Measurements from ENCODE around the gene AQP2.
A peak's percentile ranks its signal among the peaks of the same experiment; 100 is the strongest.

The AQP2 gene

DNA sequence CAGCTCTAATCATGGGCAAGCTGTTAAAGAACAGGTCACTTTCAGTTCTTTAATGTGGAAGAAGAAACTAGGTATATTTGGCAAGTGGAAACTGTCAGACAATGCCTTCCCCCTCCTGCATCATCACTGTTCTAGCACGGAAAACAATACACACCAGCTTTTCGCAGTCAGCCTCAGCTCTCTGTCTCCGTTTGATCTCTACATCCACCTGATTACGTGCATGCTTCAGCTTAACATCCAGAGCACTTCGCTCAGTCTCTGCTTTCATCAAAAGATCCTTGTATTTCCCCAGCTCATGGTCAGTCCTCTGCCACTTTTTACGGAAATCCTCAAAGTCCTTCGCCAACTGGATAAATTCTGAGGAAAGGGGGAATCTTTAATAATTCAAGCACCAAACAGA lies 55.7 kb downstream of the AQP2 start:
- Mint-ChIP-seq H3K27me3 (ENCODE audit: low read depth) (no peaks in the 10 kb centered on the region), H3K4me3 (no peak overlapping the region), H3K36me3 (ENCODE audit: low read depth) (peaks cover 54% of the 10 kb centered on the region), H3K9me3 (no peaks in the 10 kb centered on the region), H3K4me1 (ENCODE audit: low read depth) (peaks cover 11% of the 10 kb centered on the region), H3K27ac (no peak overlapping the region)
- DNase-seq (ENCODE audit: low spot score), result no peak

DNA sequence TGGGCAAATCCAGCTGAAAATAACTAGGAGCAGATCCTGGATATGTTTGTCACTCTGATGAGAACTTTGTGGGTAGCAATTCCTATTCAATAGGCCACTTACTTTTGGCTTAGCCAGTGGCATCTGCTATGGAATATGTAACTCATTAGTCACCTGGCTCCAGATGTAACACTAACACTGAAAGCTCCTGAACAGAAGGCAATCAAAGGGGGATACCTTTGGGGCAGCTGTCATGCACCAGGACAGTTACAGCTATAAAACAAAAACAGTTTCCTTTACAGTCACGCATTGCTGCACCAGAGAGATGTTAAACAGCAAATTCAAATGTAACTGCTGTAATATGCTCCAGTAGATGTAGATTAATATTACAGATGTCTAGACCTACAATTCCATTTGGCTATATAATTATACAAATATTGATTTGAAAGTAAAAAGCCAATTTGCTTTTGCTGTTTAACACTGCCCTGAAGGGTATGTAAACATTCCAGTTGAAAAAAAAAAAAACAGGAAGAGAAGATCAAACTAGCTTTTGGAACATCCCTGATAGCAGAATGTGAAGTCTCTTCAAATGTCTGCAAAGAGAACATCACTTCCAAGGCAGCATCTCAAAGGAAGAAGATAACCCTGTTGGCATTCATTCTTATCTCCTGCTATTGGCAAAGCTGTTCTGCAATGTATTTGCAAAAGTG lies 56.4 kb downstream of the AQP2 start:
- no peaks in the 10 kb centered on the region for H3K27me3 Mint-ChIP-seq (ENCODE audit: low read depth)
- H3K4me3 Mint-ChIP-seq, result no peak overlapping the region
- no peaks in the 10 kb centered on the region for H3K9me3 Mint-ChIP-seq
- H3K27ac Mint-ChIP-seq, result peak overlapping the region; percentile 40
- peaks cover 52% of the 10 kb centered on the region for H3K36me3 Mint-ChIP-seq (ENCODE audit: low read depth)
- no peak for DNase-seq (ENCODE audit: low spot score)
- peaks cover 11% of the 10 kb centered on the region for H3K4me1 Mint-ChIP-seq (ENCODE audit: low read depth)

Measured in T-helper 2 cell treated with Interferon-gamma antibody and Interleukin-4, amounts not matched to agents 5 μg/mL and 100 μg/mL, for 36 hours (primary cell).